Stimulated activated CD4-positive, alpha-beta T cell treated with anti-CD3 and anti-CD28 coated beads, Interleukin-1b, Interleukin-23, amount 100 ng/mL, for 48 hours (primary cell): Measurements from ENCODE around the gene CDKN2A.

Source experiments
- DNase-seq: peaks from one replicate; pipeline ENCODE4 v3.0.0-alpha.2; 2020

The CDKN2A gene

GRCh38 chr9:21935631-21936030 lies 58.6 kb downstream of the CDKN2A start:
- no peak for DNase-seq

- no peak for DNase-seq
Observed at GRCh38 chr9:21933865-21934264, 60.3 kb downstream of the CDKN2A start.

- DNase-seq: no peak
Observed at GRCh38 chr9:21933281-21933680, 60.9 kb downstream of the CDKN2A start.

- no peak for DNase-seq
Observed at GRCh38 chr9:21931428-21931827, 62.8 kb downstream of the CDKN2A start.

- DNase-seq: no peak
Observed at GRCh38 chr9:21927752-21928151, 66.4 kb downstream of the CDKN2A start.

GRCh38 chr9:21923694-21924093 lies 70.5 kb downstream of the CDKN2A start:
- no peak for DNase-seq

DNA sequence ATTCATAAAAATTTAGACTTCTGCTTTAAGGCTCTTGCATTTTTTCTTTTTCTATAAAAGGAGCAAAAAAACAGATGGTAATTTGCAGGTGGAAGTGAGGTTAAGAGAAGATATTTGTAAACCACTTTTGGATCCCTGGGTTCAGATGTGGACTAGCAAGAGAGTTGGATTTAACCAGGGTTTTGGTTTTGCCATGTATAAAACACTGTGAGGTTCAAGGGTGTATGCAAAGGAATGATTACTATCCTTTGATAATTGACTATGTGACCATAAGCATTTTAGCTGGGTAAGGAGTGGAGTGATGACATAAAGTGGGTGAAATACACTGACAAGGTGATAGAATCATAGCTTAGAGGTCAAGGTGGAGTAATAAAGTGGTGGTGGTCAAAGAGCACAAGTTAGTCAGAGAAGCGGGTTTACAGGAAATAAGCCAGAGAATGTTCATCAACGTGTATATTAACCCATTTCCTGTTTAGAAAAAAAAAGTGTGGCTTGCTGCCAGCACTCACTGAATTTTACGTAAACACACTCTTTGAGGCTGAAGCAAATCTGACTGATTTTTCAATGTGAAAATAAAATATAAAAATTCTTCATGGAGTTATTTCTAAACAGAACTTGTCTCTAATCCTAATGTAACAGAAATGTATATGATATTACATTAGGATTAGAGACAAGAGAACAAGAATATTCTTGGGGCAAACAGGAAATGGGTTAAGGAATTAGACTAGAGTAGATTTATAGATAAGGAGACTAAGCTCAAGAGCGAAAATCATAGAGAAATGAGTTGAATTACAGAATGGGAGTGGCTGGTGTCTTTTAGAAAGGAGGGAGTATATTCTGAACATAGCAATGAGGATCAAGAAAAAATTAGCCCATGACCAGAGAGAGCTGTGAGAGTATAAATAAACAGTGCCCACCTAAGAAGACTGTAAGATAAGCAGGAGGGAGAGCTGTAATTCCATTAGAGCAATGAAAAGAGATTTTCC lies 74.5 kb downstream of the CDKN2A start:
- DNase-seq: no peak
